HG03159 (cell line): Measurements from ENCODE around the gene PDE6C.

Experiments used
- ATAC-seq: cut with Tn5 transposase; IDR thresholded peaks from one replicate; pipeline ENCODE4 v1.9.1; 2021; ENCODE audit warnings: mild to moderate bottlenecking, moderate library complexity; ENCODE audit not compliant: unreplicated experiment

PDE6C gene

GRCh38 chr10:93701866-93702209 lies 89.5 kb downstream of the PDE6C start:
- peak; percentile 20 for ATAC-seq

GRCh38 chr10:93702210-93703001 lies 90.1 kb downstream of the PDE6C start, which contains the start of gene FRA10AC1:
TSS of gene FRA10AC1 (minus strand) at chr10:93702592. CDS start at chr10:93700106, 2,486 bp downstream.
- peak; percentile 75 for ATAC-seq

GRCh38 chr10:93703066-93703465 lies 90.7 kb downstream of the PDE6C start:
- no peak for ATAC-seq

GRCh38 chr10:93703841-93704240 lies 91.5 kb downstream of the PDE6C start:
- no peak for ATAC-seq

GRCh38 chr10:93704451-93704850 lies 92.1 kb downstream of the PDE6C start:
- no peak for ATAC-seq

GRCh38 chr10:93707623-93708022 lies 95.3 kb downstream of the PDE6C start:
- no peak for ATAC-seq

GRCh38 chr10:93710333-93710909 lies 98.1 kb downstream of the PDE6C start:
- no peak for ATAC-seq

GRCh38 chr10:93711891-93712290 lies 99.6 kb downstream of the PDE6C start:
- ATAC-seq, result no peak

- ATAC-seq, result no peak
These were observed 100.3 kb downstream of the PDE6C start for GRCh38 chr10:93712593-93712992.

GRCh38 chr10:93715345-93715744 lies 103.0 kb downstream of the PDE6C start:
- ATAC-seq, result peak; percentile 93
